NCI-H2029 treated with DMSO at 0.1 percent for 48 hours (cell line): ENCODE measurements around the gene TLL2.

Experiments
- DNase-seq: peaks from one replicate; lab custom pipeline; 2025; lab: John Stamatoyannopoulos, UW

TLL2 gene

GRCh38 chr10:96319754-96320474 is 193.8 kb downstream of the TLL2 start:
- no peak for DNase-seq

DNA sequence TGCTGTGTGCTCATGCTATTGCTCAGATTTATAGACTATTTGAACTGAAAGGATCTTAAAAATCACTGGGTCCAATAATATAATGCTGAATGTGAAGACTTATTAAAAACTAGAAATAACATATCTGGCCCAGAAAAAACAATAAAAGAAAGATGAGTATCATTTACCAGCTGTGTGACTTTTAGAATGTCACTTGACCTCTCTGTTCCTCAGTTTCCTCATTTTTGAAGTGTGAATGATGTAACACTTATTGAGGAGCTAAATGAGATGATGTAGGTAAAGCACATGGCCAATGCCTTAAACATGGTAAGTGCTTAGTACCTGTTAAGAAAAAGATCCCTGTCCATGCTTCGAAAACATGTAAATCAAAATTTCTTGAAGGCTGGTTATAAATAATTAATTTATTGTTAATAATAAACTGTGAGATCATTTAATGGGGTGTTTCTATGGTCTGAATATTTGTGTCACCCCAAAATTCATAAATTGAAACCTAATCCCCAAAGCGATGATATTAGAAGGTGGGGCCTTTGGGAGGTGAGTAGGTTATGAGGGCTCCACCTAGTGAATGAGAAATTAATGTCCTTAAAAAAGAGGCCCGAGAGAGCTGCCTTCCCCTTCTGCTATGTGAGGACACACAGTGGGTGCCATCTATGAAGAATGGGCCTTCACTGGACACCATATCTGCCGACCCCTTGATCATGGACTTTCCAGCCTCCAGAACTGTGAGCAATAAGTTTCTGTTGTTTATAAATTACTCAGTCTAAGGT is 196.5 kb downstream of the TLL2 start:
- no peak for DNase-seq
